Activated CD4-positive, alpha-beta T cell treated with anti-CD3 and anti-CD28 coated beads, Interleukin-2, amount 10 ng/mL, durations not matched to agents 24 days and 14 days (primary cell): ENCODE results near the gene CCNF. TPM values are rescaled to one million over a fixed set of nuclear protein-coding genes. Genes with fewer than 3 reads are reported as not detected.

Source experiments
- DNase-seq: peaks from one replicate; pipeline ENCODE4 v3.0.0; 2022
- H3K27ac Mint-ChIP-seq: one replicate; pipeline ENCODE4 v1.8.0; 2022; ENCODE audit warnings: mild to moderate bottlenecking, mixed read lengths
- H3K27me3 Mint-ChIP-seq: one replicate; pipeline ENCODE4 v1.8.0; 2022; ENCODE audit warnings: mixed read lengths
- H3K36me3 Mint-ChIP-seq: one replicate; pipeline ENCODE4 v1.8.0; 2022; ENCODE audit warnings: low read depth, mild to moderate bottlenecking, mixed read lengths
- H3K4me1 Mint-ChIP-seq: one replicate; pipeline ENCODE4 v1.8.0; 2021; ENCODE audit warnings: mixed read lengths
- H3K4me3 Mint-ChIP-seq: one replicate; pipeline ENCODE4 v1.8.0; 2022; ENCODE audit warnings: mild to moderate bottlenecking, moderate library complexity, mixed read lengths
- H3K9me3 Mint-ChIP-seq: one replicate; pipeline ENCODE4 v1.8.0; 2021; ENCODE audit warnings: mixed read lengths
- intact Hi-C: fragments of 100-400 bp; cut with micrococcal nuclease; formaldehyde crosslinking; loops from one replicate; pipeline ENCODE4 v1.15.1; 2023
- total RNA-seq: library from RNA; stranded (reverse); gene quantifications from 2 replicates; pipeline ENCODE4 v1.2.3, GENCODE V29; 2022

Gene CCNF
- total RNA-seq, 1 donor from 2014 or later = 45.7 TPM

- H3K9me3 Mint-ChIP-seq = no peaks in the 10 kb centered on the region
- intact Hi-C loops = no loop called here
- peaks cover 5% of the 10 kb centered on the region for H3K27me3 Mint-ChIP-seq
- H3K4me1 Mint-ChIP-seq = peaks cover 8% of the 10 kb centered on the region
- no peak overlapping the region for H3K27ac Mint-ChIP-seq
- H3K36me3 Mint-ChIP-seq = no peaks in the 10 kb centered on the region
- DNase-seq = no peak
- no peak overlapping the region for H3K4me3 Mint-ChIP-seq
Measured at GRCh38 chr16:2507665-2508064, 78.4 kb downstream of the CCNF start.

Other genes with a start within 250 kb of the CCNF start
- gene CASKIN1, start 232.8 kb upstream of the CCNF start, total RNA-seq = 2.2 and 2.3 TPM in 2 replicates
- gene MLST8, start 224.0 kb upstream of the CCNF start, total RNA-seq = 65.2 and 70.3 TPM in 2 replicates
- 22.2 and 23.1 TPM in 2 replicates for gene BRICD5, start 218.6 kb upstream of the CCNF start, total RNA-seq
- gene PGP, start 214.6 kb upstream of the CCNF start, total RNA-seq = 38.7 and 38.9 TPM in 2 replicates
- gene E4F1, start 205.9 kb upstream of the CCNF start, total RNA-seq = 33.4 and 34.7 TPM in 2 replicates
- 1.7 and 2.1 TPM in 2 replicates for gene DNASE1L2, start 193.0 kb upstream of the CCNF start, total RNA-seq
- gene ECI1, start 177.9 kb upstream of the CCNF start, total RNA-seq = 34.1 and 38.7 TPM in 2 replicates
- 399 and 416 TPM in 2 replicates for gene RNPS1, start 161.3 kb upstream of the CCNF start, total RNA-seq
- gene ABCA3, start 88.7 kb upstream of the CCNF start, total RNA-seq = 8.3 and 9.2 TPM in 2 replicates
- 40.7 and 41.7 TPM in 2 replicates for gene TEDC2, start 30.7 kb downstream of the CCNF start, total RNA-seq
- gene NTN3, start 41.9 kb downstream of the CCNF start, total RNA-seq = not detected in 2 replicates
- gene TBC1D24, start 45.7 kb downstream of the CCNF start, total RNA-seq = 16.6 and 20.9 TPM in 2 replicates
- gene ATP6V0C, start 84.5 kb downstream of the CCNF start, total RNA-seq = 105 and 122 TPM in 2 replicates
- 34.1 and 37.5 TPM in 2 replicates for gene AMDHD2, start 90.9 kb downstream of the CCNF start, total RNA-seq
- gene CEMP1, start 102.0 kb downstream of the CCNF start, total RNA-seq = 0.24 TPM in 1 of 2 replicates, not detected in the other
- 50.7 and 51.9 TPM in 2 replicates for gene PDPK1, start 108.6 kb downstream of the CCNF start, total RNA-seq